DOHH2 (cell line): ENCODE data around the gene ZNF813.
"Not testable (repeated sequence)": the region's sequence is repeated elsewhere in the genome, so short reads cannot be mapped to it uniquely, and the experiment has no call there.

Experiments used
- H3F3A ChIP-seq: fragments of 200-600 bp; sonication (generic), shearing (Covaris generic); 2 replicates; pipeline ENCODE4 v1.6.0; 2016; ENCODE audit warnings: antibody characterized with exemption, mild to moderate bottlenecking; ENCODE audit not compliant: control insufficient read depth, insufficient read depth
- H3K27ac ChIP-seq: fragments of 200-600 bp; sonication (generic); 2 replicates; pipeline ENCODE4 v1.5.1; 2014; ENCODE audit warnings: low read depth, mild to moderate bottlenecking, low read length, moderate library complexity
- H3K27me3 ChIP-seq: fragments of 200-600 bp; sonication (generic); 2 replicates; pipeline ENCODE4 v1.6.1; 2014; ENCODE audit warnings: mild to moderate bottlenecking, low read length, mixed read lengths; ENCODE audit not compliant: control insufficient read depth
- H3K36me3 ChIP-seq: fragments of 200-600 bp; sonication (generic); 2 replicates; pipeline ENCODE4 v1.6.1; 2014; ENCODE audit warnings: mild to moderate bottlenecking, low read length, moderate library complexity, mixed read lengths; ENCODE audit not compliant: control insufficient read depth
- H3K4me1 ChIP-seq: fragments of 200-600 bp; sonication (generic); 2 replicates; pipeline ENCODE4 v1.6.1; 2014; ENCODE audit warnings: mild to moderate bottlenecking, low read length, mixed read lengths; ENCODE audit not compliant: control insufficient read depth
- H3K4me2 ChIP-seq: fragments of 200-600 bp; sonication (generic); 2 replicates; pipeline ENCODE4 v1.6.0; 2014; ENCODE audit warnings: mild to moderate bottlenecking, low read length, moderate library complexity
- H3K4me3 ChIP-seq: fragments of 200-600 bp; sonication (generic); 2 replicates; pipeline ENCODE4 v1.5.1; 2014; ENCODE audit warnings: mild to moderate bottlenecking, low read length, mixed read lengths
- H3K79me2 ChIP-seq: fragments of 200-600 bp; sonication (generic); 2 replicates; pipeline ENCODE4 v1.6.1; 2014; ENCODE audit warnings: mild to moderate bottlenecking, low read length, mixed read lengths; ENCODE audit not compliant: control insufficient read depth
- H3K9me2 ChIP-seq: fragments of 200-600 bp; sonication (generic); replicated peaks from 2 replicates; pipeline ENCODE4 v1.6.1; 2014; ENCODE audit warnings: mild to moderate bottlenecking, low read length, mixed read lengths; ENCODE audit not compliant: control insufficient read depth
- H3K9me3 ChIP-seq: fragments of 200-600 bp; sonication (generic); 2 replicates; pipeline ENCODE4 v1.6.1; 2014; ENCODE audit warnings: antibody characterized with exemption, low read length, mixed read lengths; ENCODE audit not compliant: control insufficient read depth, insufficient read depth
- H4K20me1 ChIP-seq: fragments of 200-600 bp; sonication (generic); 2 replicates; pipeline ENCODE4 v1.6.0; 2014; ENCODE audit warnings: low read depth, mild to moderate bottlenecking, antibody characterized with exemption, low read length, moderate library complexity; ENCODE audit not compliant: control insufficient read depth, insufficient read depth
- CTCF ChIP-seq: fragments of 200-600 bp; sonication (generic); IDR thresholded peaks from one replicate; pipeline ENCODE4 v1.5.1; 2014; ENCODE audit warnings: antibody characterized with exemption, mild to moderate bottlenecking, low read depth, low read length; ENCODE audit not compliant: poor library complexity, severe bottlenecking
- EZH2phosphoT487 ChIP-seq: fragments of 200-600 bp; sonication (generic); IDR thresholded peaks from 2 replicates; pipeline ENCODE4 v1.6.1; 2017; ENCODE audit warnings: borderline replicate concordance, mild to moderate bottlenecking, antibody characterized with exemption, low read length, moderate library complexity, mixed read lengths

Gene ZNF813

GRCh38 chr19:53511357-53511756 lies 43.8 kb downstream of the ZNF813 start:
- H3K36me3 ChIP-seq = no peaks in the 10 kb centered on the region
- H3K27me3 ChIP-seq = no peaks in the 10 kb centered on the region
- no peak for TF ChIP-seq CTCF
- TF ChIP-seq EZH2phosphoT487 = no peak
- H3K27ac ChIP-seq = no peak overlapping the region
- H3K9me3 ChIP-seq = peaks cover 9% of the 10 kb centered on the region; the same call in 1 of the 2 replicates
- no peaks in the 10 kb centered on the region for H4K20me1 ChIP-seq
- H3F3A ChIP-seq = no peaks in the 10 kb centered on the region
- H3K79me2 ChIP-seq = no peaks in the 10 kb centered on the region
- no peaks in the 10 kb centered on the region for H3K4me1 ChIP-seq
- no peak overlapping the region for H3K4me3 ChIP-seq
- no peak overlapping the region for H3K4me2 ChIP-seq
- H3K9me2 ChIP-seq = no peaks in the 10 kb centered on the region

DNA sequence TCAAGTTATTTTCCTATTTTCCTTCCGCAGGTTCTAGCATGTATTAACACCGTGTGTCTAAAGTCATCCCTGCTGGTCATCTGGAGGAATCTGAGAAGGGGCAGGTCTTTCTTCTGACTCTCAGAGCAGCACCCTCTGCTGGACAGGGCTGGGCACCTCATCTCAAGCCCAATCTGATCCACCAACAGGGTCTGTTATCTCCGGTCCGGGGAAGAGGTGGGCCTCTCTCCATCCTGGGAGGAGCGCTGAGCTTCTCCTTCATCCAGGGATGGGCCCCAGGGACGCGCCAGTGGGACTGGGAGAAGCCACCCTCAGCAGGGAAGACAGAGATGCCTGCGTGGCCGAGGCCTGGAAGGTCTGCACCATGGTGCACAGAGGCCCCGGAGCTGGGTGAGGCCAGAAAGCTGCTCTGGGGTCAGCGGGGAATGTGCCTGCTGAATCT lies 44.4 kb downstream of the ZNF813 start:
- TF ChIP-seq EZH2phosphoT487 (no peak), CTCF (peak; percentile 56)
- Histone ChIP-seq H3K79me2 (no peaks in the 10 kb centered on the region), H3K4me1 (no peaks in the 10 kb centered on the region), H3K4me3 (no peak overlapping the region), H3K9me3 (peaks cover 9% of the 10 kb centered on the region; the same call in 1 of the 2 replicates), H3K27me3 (no peaks in the 10 kb centered on the region), H3K4me2 (no peak overlapping the region), H3K36me3 (no peaks in the 10 kb centered on the region), H3K27ac (no peak overlapping the region), H3K9me2 (no peaks in the 10 kb centered on the region), H3F3A (no peaks in the 10 kb centered on the region), H4K20me1 (no peaks in the 10 kb centered on the region)

DNA sequence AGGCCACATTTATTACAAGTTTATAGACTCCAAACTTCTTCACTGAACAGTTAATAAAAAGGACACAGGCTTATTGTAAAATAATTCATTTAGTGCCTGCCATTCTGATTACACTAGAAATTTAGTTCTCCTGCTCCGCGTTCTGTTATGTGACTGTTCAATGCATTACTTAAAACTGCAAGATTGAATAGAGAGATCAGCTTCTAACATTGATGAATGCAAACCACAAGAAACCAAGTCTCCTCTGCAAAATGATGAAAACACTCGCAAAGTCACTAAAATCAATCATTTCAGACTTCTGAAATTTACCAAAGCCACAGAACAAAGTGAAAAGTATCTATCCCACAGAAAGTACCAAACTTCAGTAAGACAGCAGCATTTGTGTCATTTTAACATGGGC lies 47.5 kb downstream of the ZNF813 start:
- not testable (repeated sequence) for H3K4me1 ChIP-seq, H3K4me2 ChIP-seq, H3K27me3 ChIP-seq, H3K27ac ChIP-seq, H4K20me1 ChIP-seq, H3K9me2 ChIP-seq, H3K4me3 ChIP-seq, H3F3A ChIP-seq, H3K36me3 ChIP-seq, H3K9me3 ChIP-seq, H3K79me2 ChIP-seq

- Histone ChIP-seq H3K4me1 (peaks cover 13% of the 10 kb centered on the region), H3F3A (0 out of 2 replicates have a peak, but pooled peaks cover 5% of the 10 kb centered on the region), H3K9me2 (no peaks in the 10 kb centered on the region), H3K4me2 (no peak overlapping the region), H3K27me3 (no peaks in the 10 kb centered on the region), H3K9me3 (peaks cover 26% of the 10 kb centered on the region), H3K79me2 (no peaks in the 10 kb centered on the region), H4K20me1 (no peaks in the 10 kb centered on the region), H3K27ac (no peak overlapping the region), H3K36me3 (no peaks in the 10 kb centered on the region), H3K4me3 (no peak overlapping the region)
- TF ChIP-seq CTCF (no peak), EZH2phosphoT487 (no peak)
Observed at GRCh38 chr19:53517114-53517741, 49.7 kb downstream of the ZNF813 start.
